GM18909 (cell line): ENCODE results near the gene WDR90.
"Not testable (repeated sequence)": the region's sequence is repeated elsewhere in the genome, so short reads cannot be mapped to it uniquely, and the experiment has no call there.

ENCODE experiments used
- ATAC-seq: cut with Tn5 transposase; IDR thresholded peaks from one replicate; pipeline ENCODE4 v1.9.1; 2021; ENCODE audit warnings: mild to moderate bottlenecking; ENCODE audit not compliant: unreplicated experiment, poor library complexity

Gene WDR90

DNA sequence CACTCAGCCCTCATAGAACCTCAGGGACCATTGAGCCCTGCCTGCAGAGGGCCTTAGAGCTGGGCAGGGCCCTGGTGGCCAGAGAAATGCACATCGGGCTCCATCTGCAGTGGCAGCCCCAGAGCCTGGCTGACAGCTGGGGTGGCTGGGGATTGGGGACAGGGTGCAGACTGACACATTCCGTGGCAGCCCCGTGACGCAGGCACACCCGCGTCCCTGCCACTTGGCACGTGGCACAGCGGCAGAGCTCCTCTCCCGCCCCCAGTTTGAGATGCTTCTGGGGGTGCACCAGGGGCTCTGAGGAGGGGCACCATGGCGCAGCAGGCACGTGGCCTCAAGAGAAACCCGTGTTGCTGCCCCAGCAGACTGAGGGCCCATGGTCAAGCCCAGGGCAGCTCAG lies 54.2 kb downstream of the WDR90 start:
- no peak for ATAC-seq

DNA sequence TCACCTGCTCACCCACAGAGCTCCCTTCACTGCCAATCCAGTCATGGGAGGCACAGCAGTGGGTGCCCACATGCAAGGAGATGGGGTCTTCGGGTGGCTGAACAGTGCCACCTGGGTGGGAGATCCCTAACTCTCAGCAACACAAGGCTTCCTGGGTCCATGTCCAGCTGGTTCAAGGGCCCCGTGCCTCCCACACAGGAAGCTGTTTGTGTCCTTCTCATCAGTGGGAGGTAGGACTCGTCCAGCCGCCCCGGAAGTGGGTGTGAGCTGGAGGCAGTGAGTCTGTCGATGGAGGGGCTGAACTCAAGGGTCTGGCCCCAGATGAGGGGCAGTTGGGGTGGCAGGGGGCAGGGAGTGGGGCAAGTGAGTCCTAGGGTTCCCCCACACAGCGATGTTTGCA lies 54.9 kb downstream of the WDR90 start:
- ATAC-seq = no peak

DNA sequence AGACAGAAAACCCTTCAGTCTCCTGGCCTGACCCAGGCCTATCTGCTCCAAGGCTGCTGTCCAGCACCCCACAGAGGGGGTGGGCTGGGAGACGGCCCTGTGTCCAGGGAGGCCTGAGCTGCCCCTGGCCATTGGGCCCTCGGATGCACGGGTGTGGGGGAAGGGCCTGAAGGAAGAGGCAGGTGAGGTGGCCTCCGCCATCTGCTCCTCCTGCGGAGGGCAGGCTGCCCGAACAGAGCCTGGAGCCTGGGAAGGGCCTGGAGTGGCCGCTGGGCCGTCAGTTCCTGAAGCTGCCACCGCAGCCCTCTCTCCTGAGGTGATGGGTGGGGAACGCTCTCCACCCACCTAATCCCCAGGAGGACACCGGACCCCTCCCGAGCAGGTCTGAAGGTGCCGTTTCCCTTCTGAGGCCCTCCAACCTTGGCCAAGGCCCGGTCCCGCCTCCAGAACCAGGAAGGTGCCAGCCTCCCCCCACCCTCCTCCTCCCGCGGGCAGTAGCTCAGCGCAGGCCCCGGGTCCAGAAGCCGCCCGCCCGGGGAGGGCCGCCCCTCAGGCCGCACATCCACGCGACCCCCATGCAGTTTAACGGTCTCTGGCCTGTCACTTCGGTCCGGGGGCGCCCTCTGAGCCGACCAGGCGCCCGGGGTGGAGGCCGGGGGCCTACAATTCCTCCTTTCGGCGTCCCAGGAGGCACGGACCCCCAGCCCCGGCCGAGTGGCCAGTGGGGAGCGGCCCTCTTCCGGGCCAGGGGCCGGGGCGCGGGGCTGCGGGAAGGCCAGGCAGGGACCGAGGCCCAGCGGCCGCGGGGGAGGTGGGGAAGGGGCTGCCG lies 55.6 kb downstream of the WDR90 start:
- ATAC-seq = no peak

DNA sequence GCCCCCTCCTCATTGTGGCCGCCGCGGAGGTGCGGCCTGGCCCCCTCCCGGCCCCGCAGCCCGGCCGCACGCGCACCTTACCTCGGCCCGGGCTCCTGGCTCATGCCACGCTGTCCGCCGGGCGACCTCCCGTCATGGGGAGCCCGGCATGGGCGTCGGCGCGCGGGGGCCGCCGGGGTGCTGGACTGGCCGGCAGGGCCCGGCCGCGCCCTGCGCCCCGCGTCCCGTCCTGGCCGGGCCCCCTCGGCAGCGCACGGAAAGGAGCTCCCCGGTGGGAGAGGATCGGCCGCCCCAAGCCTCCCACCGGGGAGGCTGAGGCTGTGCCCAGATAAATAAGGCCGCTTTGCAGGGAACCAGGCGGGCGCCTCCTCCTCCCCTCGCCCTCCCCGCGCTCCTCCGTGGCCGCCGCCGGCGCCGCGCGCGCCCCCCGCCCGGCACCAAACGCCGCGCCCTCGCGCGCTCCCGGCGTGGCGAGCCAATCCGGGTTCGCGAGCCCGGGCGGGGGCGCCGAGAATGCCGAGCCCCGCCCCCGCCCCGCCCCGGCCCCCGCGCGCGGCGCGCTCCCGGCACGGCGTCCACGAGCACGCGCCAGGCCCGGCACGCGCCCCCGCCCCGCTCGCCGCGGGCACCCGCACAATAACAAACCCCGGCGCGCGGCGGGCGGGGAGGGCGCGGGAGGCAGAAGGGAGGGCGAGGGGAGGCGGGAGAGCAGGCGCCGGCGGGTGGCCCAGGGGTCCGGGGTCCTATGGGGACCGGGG lies 56.4 kb downstream of the WDR90 start, which contains the start of gene FBXL16:
Gene FBXL16 (minus strand): TSS at position 371 of the 758 bp plus-strand sequence. CDS start 8,396 bp downstream, outside the sequence.
- ATAC-seq = no peak

DNA sequence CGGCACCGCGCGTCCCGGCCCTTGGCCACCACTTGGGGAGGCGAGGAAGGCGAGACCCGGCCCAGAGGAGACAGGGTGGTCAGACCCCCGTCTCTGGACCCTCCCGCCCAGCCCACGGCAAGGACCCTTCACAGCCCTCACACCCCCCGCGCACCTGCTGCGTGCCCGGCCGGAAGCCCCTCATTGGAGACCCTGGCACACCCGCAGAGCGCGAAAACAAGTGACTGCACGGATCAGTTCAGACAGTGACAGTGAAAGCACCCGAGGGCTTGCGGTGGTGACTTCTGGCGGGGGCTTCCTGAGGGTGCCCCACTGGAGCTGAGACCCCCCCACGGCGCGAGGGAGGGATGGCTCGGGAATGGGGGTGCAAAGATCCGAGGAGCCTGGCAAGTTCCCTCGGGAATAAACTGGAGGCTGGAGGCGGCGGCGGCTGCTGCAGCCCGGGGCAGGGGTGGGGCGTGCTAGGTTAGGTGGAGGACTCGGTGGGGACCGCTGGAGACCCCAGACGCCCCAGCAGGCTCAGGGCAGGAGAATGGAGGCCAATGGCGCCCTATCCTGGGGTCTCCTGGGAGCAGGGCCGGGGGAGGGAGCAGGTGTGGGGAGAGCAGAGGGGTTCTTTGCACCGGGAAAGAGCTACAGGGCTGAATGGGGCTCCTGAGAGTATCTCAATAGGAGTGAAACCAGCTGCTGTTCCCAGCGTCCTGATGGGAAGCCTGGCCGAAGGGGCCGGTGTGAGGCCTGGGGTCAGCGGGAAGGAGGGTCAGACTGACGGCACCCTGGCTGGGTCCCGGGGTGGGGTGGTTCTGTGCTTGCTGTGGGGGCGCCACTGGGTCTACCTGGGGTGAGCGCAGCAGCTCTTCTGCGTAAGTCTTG lies 57.3 kb downstream of the WDR90 start:
- ATAC-seq = no peak

DNA sequence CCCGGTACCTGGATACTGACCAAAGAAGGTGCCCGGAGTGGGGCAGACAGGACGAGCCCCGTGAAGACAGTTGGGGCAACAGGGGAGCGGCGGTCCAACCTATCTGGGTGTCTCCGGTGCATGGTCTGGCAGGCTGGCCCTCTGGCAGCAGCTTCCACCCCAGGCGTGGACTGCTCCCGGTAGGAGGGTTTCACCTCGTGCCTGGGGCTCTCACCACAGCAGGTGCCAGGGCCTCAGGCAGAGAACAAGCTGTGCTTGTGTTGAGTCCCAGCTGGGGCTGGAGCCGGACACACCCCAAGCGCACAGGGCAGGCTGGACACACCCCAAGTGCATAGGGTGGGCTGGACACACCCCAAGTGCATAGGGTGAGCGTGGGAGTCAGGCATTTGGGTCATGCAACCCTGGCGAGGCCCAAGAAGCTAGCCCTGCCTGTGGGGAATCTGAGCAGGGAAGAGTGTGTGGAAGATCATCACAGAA lies 57.9 kb downstream of the WDR90 start:
- ATAC-seq = no peak

DNA sequence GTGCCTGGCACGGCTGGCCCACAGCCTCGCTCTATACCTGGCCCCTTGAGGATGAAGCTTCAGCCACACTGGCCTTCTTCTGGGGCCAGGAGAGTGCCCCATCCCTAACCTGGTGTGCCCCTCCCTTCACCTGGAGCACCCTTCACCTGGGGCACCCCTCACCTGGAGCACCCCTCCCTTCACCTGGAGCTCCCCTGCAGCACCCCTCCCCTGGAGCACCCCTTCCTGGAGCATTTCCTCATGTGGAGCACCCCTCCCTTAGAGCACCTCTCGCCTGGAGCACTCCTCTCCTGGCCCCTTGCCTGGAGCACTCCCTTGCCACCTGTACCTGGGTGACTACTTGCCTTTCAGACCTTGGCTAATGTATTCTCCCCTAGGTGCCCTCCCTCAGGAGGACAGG lies 58.9 kb downstream of the WDR90 start:
- ATAC-seq = no peak

DNA sequence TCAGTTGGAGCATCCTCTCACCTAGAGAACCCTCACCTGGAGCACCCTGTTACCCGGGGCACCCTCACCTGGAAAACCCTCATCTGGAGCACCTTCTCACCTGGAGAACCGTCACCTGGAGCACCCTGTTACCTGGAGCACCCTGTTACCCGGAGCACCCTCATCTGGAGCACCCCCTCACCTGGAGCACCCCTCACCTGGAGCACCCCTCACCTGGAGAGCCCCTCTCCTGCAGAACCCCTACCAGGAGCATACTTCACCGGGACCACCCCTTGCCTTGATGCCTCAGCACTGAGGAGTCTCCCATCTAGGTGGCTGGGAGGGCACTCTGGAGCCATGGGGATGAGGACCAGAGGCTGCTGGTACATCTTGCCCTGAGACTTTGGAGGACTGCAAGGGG lies 59.8 kb downstream of the WDR90 start:
- no peak for ATAC-seq

DNA sequence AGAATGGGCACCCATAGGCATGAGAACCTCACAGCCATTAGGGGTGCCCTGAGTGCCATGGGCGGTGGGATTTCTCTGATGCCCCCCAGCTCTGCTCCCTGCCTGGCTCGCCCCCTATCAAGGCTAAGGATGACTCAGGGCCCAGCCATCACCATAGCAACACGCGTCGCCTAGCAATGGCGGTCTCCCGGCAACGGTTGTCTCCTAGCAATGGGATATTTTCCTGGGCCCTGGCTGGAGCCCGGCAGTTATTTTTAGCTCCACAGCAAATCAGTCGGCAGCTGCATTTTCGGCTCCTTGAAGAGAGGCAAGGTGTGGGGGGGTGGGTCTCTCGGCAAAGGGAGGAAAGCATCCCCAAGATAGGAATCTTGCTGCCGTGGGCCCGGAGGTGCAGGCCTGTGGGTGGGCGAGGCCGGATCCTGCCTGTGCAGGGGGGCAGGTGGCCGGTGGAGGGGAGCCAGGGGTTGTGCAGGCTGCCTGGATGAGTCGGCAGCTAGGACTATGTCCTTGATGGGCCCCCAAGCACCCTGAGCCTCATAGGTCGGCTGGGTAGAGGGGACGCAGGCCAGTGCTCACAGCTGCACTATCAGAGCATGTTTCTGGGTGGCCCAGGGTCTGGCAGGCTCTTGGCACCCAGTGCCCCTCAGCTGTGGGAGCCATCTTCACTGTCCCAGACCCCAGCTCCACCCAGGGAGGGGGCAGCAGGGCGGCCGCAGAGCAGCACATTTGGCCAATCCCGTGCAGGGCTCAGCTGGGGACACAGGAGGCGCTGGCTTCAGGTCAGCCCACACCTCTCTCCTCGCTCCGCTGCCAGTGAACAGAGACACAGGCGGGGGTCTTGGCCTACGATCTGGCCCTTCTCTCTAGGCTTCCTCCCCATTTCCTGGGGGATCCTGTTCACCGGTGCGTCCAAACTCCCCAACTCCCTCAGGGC lies 60.7 kb downstream of the WDR90 start:
- ATAC-seq = no peak

DNA sequence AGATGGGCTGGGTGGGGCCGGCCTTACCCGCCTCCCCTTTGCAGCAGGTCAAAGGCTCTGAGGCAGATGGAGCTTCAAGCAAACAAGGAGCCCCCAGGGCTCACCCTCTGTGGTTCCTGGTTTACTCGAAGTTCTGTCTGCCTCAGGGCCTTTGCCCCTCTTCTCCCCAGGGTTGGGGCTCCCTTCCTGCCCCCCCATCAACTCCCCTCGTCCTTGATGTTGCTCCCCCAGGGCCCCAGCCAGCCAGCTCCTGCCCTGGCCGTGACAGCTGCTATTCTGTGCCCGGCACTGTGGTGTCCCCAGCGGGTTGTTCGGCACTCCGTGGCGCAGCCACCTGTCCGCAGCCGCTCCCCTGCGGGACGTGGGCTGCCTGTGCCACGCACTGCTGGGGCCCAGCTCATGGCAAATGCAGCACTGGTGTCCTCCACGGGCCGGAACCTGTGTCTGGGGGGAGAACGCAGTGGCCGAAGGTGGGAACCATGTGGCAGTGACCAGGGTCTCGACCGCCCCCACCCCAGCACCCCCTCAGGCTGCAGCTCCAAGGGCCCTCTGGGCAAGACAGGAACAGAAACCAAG lies 61.4 kb downstream of the WDR90 start:
- ATAC-seq = no peak

DNA sequence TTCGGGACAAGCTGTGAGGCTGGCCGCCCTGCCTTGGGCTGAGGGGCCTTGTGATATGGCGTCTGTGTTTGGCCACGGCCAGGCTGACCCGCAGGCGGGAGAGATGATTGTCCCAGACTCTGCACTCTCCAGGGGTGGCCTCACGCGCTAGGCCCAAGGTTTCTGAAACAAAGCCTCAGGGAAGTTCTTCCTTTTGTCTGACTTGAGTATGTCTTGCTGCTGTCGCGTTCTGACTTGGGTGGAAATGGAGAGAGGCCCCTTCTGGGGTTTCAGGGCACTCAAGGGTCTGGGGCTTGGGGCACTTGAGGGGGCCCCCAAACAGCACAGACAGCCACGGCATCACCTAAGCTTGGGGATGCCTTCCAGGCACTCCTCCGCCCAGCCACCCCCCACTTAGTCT lies 61.9 kb downstream of the WDR90 start:
- no peak for ATAC-seq

DNA sequence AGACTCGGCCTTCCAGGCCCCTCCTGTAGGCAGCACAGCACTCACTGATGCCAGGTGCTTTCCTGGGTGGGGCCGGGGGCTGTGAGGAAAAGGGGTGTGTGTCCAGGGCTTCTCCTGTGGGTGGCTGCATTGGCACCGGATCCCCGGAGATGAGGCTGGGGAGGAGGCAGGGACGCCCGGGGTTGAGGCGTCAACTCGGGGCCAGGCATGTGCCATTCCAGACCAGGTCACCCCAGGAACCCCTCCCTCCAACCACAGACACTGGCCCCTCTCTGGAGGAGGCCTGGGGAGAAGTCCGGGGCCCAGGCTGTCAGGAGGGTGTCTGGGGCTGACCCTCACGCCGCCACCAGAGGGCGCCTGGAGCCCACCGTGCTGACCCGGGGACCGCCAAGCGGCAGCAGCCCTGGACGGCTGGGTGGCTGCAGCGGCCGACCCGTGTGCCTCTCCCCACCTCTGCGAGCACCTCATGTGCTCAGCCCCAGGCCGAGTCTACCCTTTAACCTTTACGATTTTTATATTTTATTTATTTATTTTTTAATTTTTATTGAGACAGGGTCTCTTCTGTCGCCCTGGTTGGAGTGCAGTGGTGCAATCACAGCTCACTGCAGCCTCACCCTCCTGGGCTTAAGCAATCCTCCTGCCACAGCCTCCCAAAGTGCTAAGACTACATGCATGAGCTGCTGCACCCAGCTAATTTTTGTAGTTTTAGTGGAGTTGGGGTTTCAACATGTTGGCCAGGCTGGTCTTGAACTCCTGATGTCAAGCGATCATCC lies 62.6 kb downstream of the WDR90 start:
- ATAC-seq = no peak

DNA sequence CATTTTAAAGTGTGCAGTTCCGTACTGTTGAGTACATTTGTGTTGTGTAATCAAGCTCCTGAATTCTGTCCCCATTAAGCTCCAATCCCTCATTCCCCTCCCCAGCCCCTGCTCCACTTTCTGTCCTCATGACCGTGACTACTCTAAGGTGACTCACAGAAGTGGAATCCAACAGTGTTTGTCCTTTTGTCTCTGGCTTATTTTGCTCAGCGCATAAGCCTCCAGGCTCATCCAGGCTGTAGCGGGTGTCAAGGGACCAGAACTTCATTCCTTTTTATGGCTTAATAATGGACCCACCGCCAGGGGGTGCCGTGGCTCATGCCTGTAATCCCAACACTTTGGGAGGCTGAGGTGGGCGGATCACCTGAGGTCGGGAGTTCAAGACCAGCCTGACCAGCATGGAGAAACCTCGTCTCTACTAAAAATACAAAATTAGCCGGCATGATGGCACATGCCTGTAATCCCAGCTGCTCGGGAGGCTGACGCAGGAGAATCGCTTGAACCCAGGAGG lies 63.6 kb downstream of the WDR90 start:
- ATAC-seq = not testable (repeated sequence)

DNA sequence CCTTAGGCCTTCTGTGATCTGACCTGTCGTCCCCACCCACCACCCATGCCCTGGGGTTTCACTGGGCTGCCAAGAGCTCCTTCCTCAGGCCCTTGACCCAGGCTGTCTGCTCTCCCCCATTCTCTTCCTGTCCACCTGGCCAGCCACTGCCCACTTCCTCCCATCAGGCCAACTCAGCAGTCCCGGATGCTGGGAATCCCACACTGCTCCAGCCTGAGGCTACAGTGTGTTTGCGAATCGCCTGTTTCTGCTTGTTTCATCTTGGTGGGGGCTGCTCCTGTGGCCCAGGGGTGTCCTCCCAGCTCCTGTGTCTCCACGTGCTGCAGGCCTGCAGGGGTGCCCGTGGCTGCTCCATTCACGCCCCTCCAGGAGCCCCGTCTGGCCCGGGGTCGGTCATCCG lies 64.9 kb downstream of the WDR90 start:
- no peak for ATAC-seq

DNA sequence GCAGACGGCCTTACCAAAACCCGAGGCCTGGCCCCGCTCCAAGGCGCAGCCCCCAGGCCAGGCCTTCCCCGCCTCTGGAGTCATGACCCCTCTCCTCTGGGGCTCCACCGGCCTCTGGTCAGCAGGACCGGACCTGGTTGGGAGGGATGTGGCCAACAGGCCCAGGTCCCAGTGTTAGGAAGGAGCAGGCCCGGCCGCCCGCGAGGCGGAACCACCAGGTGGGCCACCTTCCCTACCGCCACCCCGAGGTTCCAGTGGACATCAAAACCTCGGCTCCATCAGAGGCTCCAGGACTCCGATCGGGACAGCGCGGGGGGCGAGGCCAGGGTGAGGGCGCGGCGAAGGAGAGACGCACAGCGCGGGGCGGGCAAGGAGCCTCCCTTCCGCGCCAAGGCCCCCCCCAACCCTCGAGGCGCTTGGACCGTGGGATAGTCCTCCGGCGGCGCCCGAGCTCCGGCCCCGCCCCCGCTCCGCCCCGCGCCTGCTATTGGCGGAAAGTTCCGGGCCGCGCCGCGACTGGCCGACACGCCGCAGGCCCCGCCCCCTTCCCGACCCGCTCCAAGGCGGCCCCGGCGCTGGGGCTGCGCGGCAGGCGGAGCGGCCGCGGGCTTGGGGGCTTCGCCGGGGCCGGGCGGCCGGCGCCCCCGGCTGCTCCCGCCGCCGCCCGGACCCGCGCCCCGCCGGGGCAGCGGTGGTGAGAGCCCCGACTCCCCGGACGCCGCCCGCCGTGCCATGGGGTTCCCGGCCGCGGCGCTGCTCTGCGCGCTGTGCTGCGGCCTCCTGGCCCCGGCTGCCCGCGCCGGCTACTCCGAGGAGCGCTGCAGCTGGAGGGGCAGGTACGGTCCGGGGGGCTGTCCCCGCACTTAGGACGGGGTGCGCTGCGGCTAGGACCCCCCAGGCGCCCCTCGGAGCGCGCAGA lies 65.7 kb downstream of the WDR90 start, which contains the start of gene METRN:
Gene METRN (plus strand): TSS at position 561 of the 919 bp plus-strand sequence. CDS start 172 bp downstream, at position 733.
- ATAC-seq = peak; percentile 79

DNA sequence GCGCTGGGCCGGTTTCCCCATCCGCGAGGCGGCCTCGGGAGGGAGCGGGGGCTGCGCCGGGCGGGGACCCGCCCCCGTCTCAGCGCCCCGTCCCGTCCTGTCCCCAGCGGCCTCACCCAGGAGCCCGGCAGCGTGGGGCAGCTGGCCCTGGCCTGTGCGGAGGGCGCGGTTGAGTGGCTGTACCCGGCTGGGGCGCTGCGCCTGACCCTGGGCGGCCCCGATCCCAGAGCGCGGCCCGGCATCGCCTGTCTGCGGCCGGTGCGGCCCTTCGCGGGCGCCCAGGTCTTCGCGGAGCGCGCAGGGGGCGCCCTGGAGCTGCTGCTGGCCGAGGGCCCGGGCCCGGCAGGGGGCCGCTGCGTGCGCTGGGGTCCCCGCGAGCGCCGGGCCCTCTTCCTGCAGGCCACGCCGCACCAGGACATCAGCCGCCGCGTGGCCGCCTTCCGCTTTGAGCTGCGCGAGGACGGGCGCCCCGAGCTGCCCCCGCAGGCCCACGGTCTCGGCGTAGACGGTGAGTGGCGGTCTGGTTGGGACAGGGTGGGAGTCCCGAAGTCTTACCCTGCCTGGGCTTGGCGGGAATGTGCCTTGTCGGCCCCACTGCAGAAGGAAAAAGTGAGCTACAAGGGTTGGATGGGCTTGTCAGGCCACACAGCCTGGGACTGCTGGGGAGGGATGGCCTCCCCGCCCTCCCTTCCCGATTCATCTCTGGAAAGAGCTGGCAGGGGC lies 66.5 kb downstream of the WDR90 start:
- peak; percentile 17 for ATAC-seq
